Activated T-cell treated with anti-CD3 and anti-CD28 coated beads, Interleukin-2, amount 50 U/mL, for 24 hours (primary cell): Measurements from ENCODE around the gene PTPRN.
"Not testable (repeated sequence)": the region's sequence is repeated elsewhere in the genome, so short reads cannot be mapped to it uniquely, and the experiment has no call there.

Experiments used
- DNase-seq: peaks from one replicate; pipeline ENCODE4 v3.0.0-alpha.2; 2020
- H3K27ac Mint-ChIP-seq: 2 replicates; pipeline ENCODE4 v1.8.0; 2020; ENCODE audit warnings: mild to moderate bottlenecking, mixed read lengths
- H3K27me3 Mint-ChIP-seq: 2 replicates; pipeline ENCODE4 v1.8.0; 2020; ENCODE audit warnings: mixed read lengths
- H3K36me3 Mint-ChIP-seq: 2 replicates; pipeline ENCODE4 v1.8.0; 2020; ENCODE audit warnings: low read depth, mixed read lengths
- H3K4me1 Mint-ChIP-seq: 2 replicates; pipeline ENCODE4 v1.8.0; 2020; ENCODE audit warnings: low read depth, mixed read lengths
- H3K4me3 Mint-ChIP-seq: 2 replicates; pipeline ENCODE4 v1.8.0; 2020; ENCODE audit warnings: mild to moderate bottlenecking, moderate library complexity, mixed read lengths
- H3K9me3 Mint-ChIP-seq: 2 replicates; pipeline ENCODE4 v1.8.0; 2020; ENCODE audit warnings: mixed read lengths

The PTPRN gene

DNA sequence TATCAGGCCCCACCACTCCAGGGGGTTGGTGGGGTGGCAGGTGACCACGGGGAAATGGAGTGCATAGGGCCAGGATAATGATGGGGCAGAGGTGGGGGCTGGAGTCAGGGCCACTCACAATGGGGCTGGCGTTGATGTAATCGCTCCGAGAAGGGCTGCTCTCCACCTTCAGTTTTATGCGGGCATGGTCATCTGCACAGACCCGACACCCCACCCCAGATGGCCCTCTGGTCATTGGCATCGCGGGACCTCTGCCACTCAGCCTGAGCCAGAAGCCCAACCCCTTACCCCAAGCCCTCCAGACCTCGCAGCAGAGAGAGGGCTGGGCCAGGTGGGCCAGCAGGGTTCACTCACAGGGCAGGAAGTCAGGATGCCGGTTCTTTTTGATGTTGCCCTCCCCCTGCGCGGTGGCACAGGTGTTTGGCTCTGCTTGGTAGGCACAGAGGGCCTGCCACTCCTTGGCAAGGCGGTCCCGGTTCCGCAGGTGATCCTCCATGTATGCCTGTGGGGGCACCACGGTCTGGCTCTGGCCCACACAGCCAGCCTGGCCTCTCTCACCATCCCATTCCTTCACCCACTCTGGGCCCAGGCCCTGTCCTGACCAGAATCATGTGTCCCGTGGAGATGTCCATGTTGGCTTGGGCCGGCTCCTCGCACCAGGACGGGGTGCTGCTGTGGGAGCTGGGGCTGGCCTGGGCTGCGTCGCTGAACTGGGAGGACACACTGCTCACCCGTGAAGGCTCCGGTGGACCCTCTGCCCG lies 12.4 kb downstream of the PTPRN start:
- Mint-ChIP-seq H3K9me3 (no peaks in the 10 kb centered on the region), H3K4me1 (peaks cover 29% of the 10 kb centered on the region), H3K27me3 (peaks cover 17% of the 10 kb centered on the region), H3K4me3 (no peak overlapping the region), H3K36me3 (no peaks in the 10 kb centered on the region), H3K27ac (no peak overlapping the region)
- DNase-seq = no peak

DNA sequence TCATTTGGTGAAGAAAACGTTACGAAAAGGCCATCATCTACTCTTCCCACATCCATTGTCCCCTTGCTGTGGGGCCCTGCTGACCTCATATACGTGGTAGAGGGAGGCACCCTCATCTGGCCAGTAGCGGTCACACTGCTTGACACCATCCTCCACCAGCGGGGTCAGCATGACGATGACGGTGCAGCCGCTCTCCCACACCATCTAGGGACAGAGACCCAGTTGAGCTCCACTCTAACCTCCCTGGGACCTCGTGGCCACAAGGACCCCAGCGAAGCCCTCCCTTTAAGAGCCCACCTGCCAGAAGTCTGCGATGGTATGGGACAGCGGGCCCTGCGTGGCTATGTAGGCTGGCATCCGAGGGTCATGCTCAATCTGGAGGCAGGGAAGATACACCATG lies 13.1 kb downstream of the PTPRN start:
- H3K4me3 Mint-ChIP-seq = no peak overlapping the region
- no peaks in the 10 kb centered on the region for H3K36me3 Mint-ChIP-seq
- H3K9me3 Mint-ChIP-seq = no peaks in the 10 kb centered on the region
- DNase-seq = no peak
- no peak overlapping the region for H3K27ac Mint-ChIP-seq
- peaks cover 10% of the 10 kb centered on the region for H3K27me3 Mint-ChIP-seq
- H3K4me1 Mint-ChIP-seq = peaks cover 29% of the 10 kb centered on the region

DNA sequence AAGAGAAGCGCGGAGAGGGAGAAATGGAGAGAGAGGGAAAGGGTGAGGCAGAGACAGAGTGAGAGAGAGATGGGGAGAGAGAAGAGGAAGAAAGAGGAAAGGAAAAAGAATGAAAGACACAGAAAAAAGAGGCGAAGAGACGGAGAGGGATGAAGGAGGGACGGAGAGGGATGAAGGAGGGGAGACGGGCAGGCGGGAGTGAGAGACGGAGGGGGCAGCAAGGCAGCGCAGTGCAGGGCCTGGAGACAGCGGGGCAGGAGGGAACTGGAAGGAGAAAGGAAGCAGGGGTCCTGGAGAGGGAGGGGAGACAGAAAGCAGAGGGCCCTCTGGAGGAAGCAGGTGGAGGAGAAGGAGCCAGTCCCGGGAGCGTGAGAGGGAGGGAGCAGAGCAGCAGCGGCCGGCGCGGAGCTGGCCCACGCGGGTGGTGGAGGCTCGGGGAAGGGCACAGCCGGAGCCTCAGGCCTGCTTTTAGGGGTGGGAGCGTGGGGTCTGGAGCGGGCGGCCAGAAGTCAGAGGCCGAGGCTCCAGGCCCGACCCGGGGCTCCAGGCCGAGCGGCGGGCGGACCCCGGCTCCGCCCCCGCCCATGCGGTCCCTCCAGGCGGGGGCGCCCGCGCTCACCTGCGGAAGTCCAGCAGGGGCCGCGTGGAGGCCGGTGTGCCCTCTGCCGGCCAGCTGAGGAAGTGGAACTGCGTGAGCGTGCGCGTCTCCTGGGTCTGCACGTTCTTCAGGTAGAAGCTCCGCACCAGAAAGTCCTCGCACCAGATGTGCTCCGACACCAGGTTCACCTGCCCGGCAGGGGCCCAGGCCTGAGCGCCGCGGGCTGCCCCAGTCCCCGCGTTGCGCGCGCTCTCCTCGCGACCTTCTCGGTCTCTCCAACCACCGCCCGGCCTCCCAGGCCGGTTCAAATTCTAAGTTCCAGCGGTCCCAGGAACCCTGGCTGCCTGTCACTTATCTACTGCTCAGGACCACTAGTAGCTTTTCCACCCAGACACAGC lies 14.5 kb downstream of the PTPRN start:
- H3K9me3 Mint-ChIP-seq = no peaks in the 10 kb centered on the region
- DNase-seq = peak; percentile 93
- H3K4me1 Mint-ChIP-seq = peaks cover 29% of the 10 kb centered on the region
- H3K4me3 Mint-ChIP-seq = peak overlapping the region; percentile 63
- peak overlapping the region; percentile 77 for H3K27ac Mint-ChIP-seq
- H3K27me3 Mint-ChIP-seq = peaks cover 5% of the 10 kb centered on the region
- no peaks in the 10 kb centered on the region for H3K36me3 Mint-ChIP-seq

DNA sequence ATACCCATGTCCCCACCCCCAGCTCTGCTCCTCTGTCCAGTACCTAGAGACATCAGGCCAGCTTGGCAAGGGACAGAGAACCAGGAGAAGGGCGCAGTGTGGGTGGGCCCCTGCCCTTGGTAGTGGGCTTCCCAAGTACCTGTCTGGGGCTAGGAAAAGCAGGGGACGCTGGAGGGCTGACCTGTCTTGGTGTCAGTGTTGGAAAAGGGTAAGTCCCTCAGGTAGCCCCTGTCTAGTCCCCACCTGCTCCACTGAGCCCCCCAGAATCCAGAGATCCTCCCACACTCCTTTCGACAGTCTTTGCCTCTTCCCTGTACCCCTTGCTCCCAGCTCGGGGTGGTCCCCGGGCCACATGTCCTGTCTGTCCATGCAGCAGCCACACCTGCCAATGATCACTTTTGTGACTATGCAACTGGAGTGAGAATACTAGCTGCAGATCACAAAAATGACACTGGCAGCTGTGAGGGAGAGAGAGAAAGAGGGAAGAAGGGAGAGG lies 15.4 kb downstream of the PTPRN start:
- Mint-ChIP-seq H3K36me3 (no peaks in the 10 kb centered on the region), H3K4me3 (no peak overlapping the region), H3K27me3 (peaks cover under 1% of the 10 kb centered on the region), H3K4me1 (peaks cover 25% of the 10 kb centered on the region), H3K9me3 (no peaks in the 10 kb centered on the region), H3K27ac (no peak overlapping the region)
- peak; percentile 30 for DNase-seq

DNA sequence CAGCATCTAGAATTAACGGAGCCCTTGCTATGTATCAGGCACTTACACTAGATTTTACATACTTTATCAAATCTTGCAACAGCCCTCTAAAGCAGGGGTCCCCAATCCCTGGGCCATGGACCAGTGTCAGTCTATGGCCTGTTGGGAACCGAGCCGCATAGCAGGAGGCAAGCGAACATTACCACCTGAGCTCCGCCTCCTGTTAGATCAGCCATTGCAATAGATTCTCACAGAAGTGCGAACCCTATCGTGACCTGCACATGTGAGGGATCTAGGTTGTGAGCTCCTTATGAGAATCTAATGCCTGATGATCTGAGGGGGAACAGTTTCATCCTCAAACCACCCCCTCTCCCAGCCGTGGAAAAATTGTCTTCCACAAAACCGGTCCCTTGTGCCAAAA lies 16.6 kb downstream of the PTPRN start:
- DNase-seq = peak; percentile 14
- H3K27ac Mint-ChIP-seq = no peak overlapping the region

DNA sequence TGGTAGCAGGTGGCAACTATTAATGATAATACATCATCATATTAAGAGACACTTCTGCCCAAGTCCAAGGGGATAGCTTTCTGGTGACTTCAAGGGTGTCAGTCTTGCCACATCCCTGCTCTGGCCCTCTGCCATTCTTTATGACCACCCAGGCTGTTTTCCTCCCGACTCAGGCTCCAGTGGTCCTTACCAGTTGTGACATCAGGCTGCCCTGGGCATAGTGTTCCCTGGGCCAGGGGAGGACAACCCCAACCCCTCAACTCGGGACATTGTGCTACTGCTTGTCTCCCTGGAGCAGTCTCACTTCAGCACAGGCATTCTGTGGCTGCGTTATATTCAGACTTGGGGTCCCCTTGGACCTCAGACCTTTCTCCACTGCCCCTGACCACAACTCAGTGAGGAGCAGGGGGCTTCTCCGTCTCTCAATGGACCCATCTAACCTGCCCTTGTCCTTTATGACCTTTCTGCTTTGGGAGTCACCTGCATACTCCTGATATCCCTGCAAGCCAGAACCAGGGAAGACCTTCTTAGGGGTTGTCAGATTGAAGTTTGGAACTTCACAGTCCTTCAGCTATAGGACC lies 17.2 kb downstream of the PTPRN start:
- peak; percentile 22 for DNase-seq
- H3K36me3 Mint-ChIP-seq = no peaks in the 10 kb centered on the region
- H3K27me3 Mint-ChIP-seq = no peaks in the 10 kb centered on the region
- no peak overlapping the region for H3K4me3 Mint-ChIP-seq
- H3K9me3 Mint-ChIP-seq = no peaks in the 10 kb centered on the region
- peaks cover 19% of the 10 kb centered on the region for H3K4me1 Mint-ChIP-seq
- no peak overlapping the region for H3K27ac Mint-ChIP-seq

More for the DNA sequence above, 16.6 kb downstream of the PTPRN start:
- Mint-ChIP-seq H3K9me3 (no peaks in the 10 kb centered on the region), H3K36me3 (no peaks in the 10 kb centered on the region), H3K4me3 (no peak overlapping the region), H3K4me1 (peaks cover 22% of the 10 kb centered on the region), H3K27me3 (no peaks in the 10 kb centered on the region)

DNA sequence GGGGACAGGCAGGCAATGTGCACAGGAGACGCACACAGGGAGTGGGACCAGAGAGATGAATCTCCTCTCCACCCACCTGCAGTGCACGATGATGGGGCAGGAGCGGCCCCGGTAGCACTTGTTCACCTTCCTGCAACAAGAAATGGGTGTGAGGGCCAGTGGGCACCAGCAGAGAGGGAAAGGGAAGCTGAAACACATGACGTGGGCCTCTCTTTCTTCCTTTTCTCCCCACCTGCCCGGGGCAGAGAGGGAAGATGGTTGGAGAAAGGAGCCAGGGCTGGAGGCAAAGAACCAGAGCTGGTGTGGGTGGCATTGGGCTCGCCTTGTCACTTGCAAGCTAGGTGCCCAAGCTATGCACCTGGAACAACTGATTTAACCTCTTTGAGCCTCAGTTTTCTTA lies 17.8 kb downstream of the PTPRN start:
- H3K4me1 Mint-ChIP-seq = peaks cover 18% of the 10 kb centered on the region
- H3K27me3 Mint-ChIP-seq = no peaks in the 10 kb centered on the region
- peaks cover 3% of the 10 kb centered on the region for H3K36me3 Mint-ChIP-seq
- no peak overlapping the region for H3K27ac Mint-ChIP-seq
- no peaks in the 10 kb centered on the region for H3K9me3 Mint-ChIP-seq
- peak; percentile 17 for DNase-seq
- H3K4me3 Mint-ChIP-seq = no peak overlapping the region

DNA sequence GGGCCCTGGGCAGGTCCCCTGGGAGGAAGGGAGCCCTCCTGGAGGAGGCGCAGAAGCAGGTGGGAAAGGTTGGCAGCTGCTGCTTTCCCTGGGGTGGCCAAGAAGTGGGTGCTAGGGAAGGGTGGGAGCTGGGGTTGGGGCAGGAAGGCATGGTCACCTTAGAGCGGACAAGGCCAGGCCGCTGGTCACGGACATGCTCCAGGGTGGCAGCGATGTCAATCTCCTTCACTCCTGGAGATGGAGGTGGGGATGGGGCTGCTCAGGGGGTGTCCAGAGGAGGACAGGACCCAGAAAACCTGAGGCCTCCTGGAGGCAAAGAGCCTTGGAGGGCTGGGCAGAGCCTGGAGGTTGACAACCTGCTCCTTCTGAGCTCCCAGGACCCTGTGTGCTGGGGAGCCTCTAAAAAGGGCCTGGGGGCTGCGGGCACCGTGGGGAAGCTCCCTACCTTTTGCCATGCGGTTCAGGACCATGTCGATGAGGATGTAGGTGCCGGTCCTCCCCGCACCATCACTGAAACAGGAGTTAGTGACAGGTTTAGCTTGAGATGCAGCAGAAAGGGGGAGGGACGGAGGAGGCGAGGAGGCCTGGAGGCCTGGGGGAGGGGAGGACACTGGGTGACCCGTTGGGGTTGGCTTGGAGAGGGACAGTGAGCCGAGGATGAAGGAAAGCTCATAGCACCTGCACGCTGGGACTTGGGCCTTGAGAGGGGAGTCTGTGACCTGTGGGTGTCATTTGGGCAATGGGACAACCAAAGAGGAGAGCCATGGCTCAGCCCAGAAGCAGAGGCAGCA lies 18.6 kb downstream of the PTPRN start:
- no peak overlapping the region for H3K4me3 Mint-ChIP-seq
- H3K4me1 Mint-ChIP-seq = peaks cover 15% of the 10 kb centered on the region
- H3K27me3 Mint-ChIP-seq = no peaks in the 10 kb centered on the region
- peak; percentile 14 for DNase-seq
- no peaks in the 10 kb centered on the region for H3K9me3 Mint-ChIP-seq
- peaks cover 6% of the 10 kb centered on the region for H3K36me3 Mint-ChIP-seq
- H3K27ac Mint-ChIP-seq = no peak overlapping the region

DNA sequence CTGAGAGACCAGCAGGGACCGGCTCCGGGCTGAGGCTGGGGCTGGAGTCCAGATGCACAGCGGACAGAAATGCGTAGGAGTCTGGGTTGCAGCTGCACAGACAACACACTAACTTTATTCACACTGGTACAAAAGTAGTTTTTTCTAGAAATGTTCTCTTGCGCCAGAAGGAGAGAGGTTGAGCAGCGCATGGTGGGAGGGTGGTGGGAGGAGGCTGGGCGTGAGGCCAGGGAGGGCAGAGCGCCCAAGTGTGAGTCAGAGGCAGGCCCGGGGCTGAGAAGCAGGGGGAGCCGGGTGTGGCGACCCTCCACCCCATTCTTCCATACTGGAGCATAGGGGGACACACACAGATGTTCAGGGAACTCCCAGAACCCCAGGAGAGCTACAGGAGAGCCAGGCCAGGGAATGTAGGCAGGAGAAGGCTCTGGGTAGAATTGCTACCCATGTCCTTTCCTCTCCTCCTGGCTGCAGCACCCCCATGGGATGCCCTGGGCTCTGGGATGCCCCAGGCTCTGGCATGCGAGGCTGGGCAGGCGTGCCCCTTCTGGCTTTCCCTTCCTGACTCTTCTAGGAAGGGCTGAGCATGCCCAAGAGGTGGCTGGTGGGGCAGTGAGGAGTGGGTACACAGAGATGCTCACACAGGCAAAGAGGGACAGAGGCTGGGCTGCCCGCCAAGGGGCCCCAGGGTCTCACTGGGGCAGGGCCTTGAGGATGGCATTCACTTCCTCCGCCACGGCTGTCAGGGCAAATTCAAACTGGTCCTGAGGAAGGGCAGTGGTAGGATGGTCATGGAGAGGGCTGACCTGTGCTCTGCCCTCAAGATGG lies 19.5 kb downstream of the PTPRN start:
- H3K36me3 Mint-ChIP-seq = peaks cover 13% of the 10 kb centered on the region
- H3K27me3 Mint-ChIP-seq = no peaks in the 10 kb centered on the region
- H3K4me3 Mint-ChIP-seq = no peak overlapping the region
- H3K9me3 Mint-ChIP-seq = no peaks in the 10 kb centered on the region
- no peak overlapping the region for H3K27ac Mint-ChIP-seq
- H3K4me1 Mint-ChIP-seq = peaks cover 8% of the 10 kb centered on the region
- no peak for DNase-seq

DNA sequence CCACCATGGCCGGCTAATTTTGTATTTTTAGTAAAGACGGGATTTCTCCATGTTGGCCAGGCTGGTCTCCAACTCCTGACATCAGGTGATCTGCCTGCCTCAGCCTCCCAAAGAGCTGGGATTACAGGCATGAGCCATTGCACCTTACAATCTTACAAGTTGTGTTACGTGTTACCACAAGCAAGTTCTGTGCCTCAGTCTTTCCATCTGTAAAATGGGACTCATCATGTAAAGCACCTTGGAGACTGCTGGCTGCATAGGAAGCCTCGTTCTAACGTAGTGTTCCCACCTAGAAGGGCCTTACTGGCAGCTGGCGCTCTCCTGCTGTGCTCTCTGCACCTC lies 20.0 kb downstream of the PTPRN start:
- H3K36me3 Mint-ChIP-seq = peaks cover 17% of the 10 kb centered on the region
- no peaks in the 10 kb centered on the region for H3K9me3 Mint-ChIP-seq
- H3K27ac Mint-ChIP-seq = no peak overlapping the region
- H3K4me3 Mint-ChIP-seq = no peak overlapping the region
- H3K4me1 Mint-ChIP-seq = peaks cover 4% of the 10 kb centered on the region
- DNase-seq = no peak
- no peaks in the 10 kb centered on the region for H3K27me3 Mint-ChIP-seq

DNA sequence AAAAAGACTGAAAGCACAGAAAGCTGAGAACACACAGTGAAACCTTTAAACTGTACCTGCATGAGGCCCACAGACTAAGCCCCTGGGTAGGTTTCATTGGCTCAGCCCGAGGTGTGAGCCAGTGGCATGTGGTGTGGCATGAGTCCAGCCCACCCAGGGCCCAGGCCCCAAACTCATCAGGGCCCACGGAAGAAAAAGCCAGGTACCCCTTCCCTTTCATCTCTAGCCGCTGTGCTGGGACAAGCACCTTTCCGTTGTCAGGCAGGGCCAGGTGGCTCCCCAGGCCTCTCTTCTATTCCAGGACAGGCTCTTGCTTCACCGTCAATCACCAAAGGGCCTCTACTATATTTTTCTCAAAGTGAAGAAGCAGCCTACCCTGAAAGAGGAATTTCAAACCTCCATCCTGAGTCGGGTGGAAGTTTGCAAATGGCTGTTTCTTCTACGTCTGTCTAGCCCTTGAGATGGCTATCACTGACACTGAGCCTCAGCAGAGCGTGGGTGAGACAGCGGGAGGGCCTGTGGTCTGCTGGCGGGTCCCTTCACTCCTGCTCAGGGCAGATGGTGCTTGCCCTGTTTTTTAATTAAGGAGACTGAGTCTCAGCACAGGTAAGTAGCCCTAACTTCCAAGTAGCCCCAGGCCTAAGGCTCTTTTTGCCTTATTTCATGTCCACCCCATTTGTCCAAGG lies 21.5 kb downstream of the PTPRN start:
- H3K27me3 Mint-ChIP-seq = no peaks in the 10 kb centered on the region
- no peak overlapping the region for H3K27ac Mint-ChIP-seq
- peaks cover 4% of the 10 kb centered on the region for H3K4me1 Mint-ChIP-seq
- no peaks in the 10 kb centered on the region for H3K9me3 Mint-ChIP-seq
- no peak overlapping the region for H3K4me3 Mint-ChIP-seq
- H3K36me3 Mint-ChIP-seq = peaks cover 31% of the 10 kb centered on the region
- DNase-seq = no peak

DNA sequence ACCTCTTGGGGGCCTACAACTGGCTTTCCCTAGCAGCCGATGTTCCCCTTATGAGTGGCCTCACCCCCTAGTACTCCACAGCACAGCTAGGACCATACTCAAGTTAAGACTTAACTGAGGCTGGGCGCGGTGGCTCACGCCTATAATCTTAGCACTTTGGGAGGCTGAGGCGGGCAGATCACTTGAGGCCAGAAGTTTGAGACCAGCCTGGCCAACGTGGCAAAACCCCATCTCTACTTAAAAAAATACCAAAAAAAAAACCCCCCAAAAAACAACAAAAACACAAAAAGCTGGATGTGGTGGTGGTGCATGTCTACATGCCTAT lies 22.1 kb downstream of the PTPRN start:
- peaks cover 38% of the 10 kb centered on the region for H3K36me3 Mint-ChIP-seq
- H3K27me3 Mint-ChIP-seq, H3K4me1 Mint-ChIP-seq, DNase-seq, H3K4me3 Mint-ChIP-seq, H3K9me3 Mint-ChIP-seq, H3K27ac Mint-ChIP-seq: not testable (repeated sequence)

DNA sequence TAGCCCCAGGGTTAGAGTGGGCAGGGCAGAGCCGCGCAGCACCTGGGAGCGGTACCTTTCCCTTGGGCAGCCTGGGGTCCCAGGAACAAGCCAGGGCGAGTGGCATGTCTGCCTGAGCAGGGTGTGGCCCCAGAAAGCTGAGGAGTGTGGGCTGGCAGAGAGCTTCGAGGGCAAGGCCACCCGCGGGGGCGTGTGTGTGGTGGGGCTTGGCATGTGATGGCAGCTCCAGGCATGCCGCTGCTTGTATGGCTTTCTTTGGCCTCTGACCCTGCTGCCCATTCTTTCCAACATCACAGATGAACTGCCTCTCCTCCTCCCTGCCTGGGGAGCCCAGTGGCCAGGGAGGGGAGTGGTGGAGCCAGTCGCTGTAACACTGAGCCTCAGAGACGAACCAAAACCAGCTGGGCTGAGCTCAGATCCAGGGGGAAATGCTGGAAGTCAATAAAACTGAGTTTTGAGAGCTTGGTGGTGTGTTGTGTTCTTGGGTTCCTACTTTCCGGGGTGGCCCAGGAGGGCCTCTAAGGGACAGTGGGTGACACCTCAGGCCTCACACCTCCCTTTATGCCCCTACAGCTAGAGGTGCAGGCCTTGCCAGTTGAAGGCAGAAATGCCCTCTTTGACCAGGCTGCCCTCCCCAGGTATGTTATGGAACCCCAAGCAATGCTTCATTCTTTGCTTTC lies 22.6 kb downstream of the PTPRN start:
- Mint-ChIP-seq H3K4me1 (peaks cover 4% of the 10 kb centered on the region), H3K36me3 (peaks cover 43% of the 10 kb centered on the region), H3K27me3 (no peaks in the 10 kb centered on the region), H3K27ac (peak overlapping the region; percentile 76), H3K9me3 (no peaks in the 10 kb centered on the region), H3K4me3 (no peak overlapping the region)
- no peak for DNase-seq
